ENCODE data around the gene TMEM150A.
"Not testable (repeated sequence)": the region's sequence is repeated elsewhere in the genome, so short reads cannot be mapped to it uniquely, and the experiment has no call there.

Gene TMEM150A

GRCh38 chr2:85602476-85603234, at the start of gene TMEM150A:
TMEM150A (minus strand) TSS chr2:85602698; CDS start chr2:85601948, 750 bp downstream.
- DNase-seq (ENCODE audit: low read depth in 2 of 2): peak; percentile 80 to 84

- DNase-seq (ENCODE audit: low read depth in 2 of 2): no peak
Observed at GRCh38 chr2:85652056-85652455, 49.6 kb upstream of the TMEM150A start.

GRCh38 chr2:85651097-85651496, 48.6 kb upstream of the TMEM150A start:
- no peak for DNase-seq (ENCODE audit: low read depth in 2 of 2)

- no peak for DNase-seq (ENCODE audit: low read depth in 2 of 2)
Observed at GRCh38 chr2:85650456-85650855, 48.0 kb upstream of the TMEM150A start.

GRCh38 chr2:85649201-85650190, 47.0 kb upstream of the TMEM150A start:
- DNase-seq (ENCODE audit: low read depth in 2 of 2): no peak

GRCh38 chr2:85648619-85649018, 46.1 kb upstream of the TMEM150A start:
- DNase-seq (ENCODE audit: low read depth in 2 of 2): no peak

GRCh38 chr2:85647823-85648526, 45.5 kb upstream of the TMEM150A start:
- DNase-seq (ENCODE audit: low read depth in 2 of 2): no peak

- DNase-seq (ENCODE audit: low read depth in 2 of 2): no peak
Observed at GRCh38 chr2:85646166-85646565, 43.7 kb upstream of the TMEM150A start.

GRCh38 chr2:85644909-85645308, 42.4 kb upstream of the TMEM150A start:
- no peak for DNase-seq (ENCODE audit: low read depth in 2 of 2)

- no peak for DNase-seq (ENCODE audit: low read depth in 2 of 2)
Observed at GRCh38 chr2:85642725-85643124, 40.2 kb upstream of the TMEM150A start.

- DNase-seq (ENCODE audit: low read depth in 2 of 2): no peak
Observed at GRCh38 chr2:85635636-85636035, 33.1 kb upstream of the TMEM150A start.

GRCh38 chr2:85635011-85635410, 32.5 kb upstream of the TMEM150A start:
- no peak for DNase-seq (ENCODE audit: low read depth in 2 of 2)

- DNase-seq (ENCODE audit: low read depth in 2 of 2): no peak
Observed at GRCh38 chr2:85631316-85631715, 28.8 kb upstream of the TMEM150A start.

- DNase-seq (ENCODE audit: low read depth in 2 of 2): no peak
Observed at GRCh38 chr2:85628658-85629057, 26.2 kb upstream of the TMEM150A start.

- DNase-seq (ENCODE audit: low read depth in 2 of 2): no peak
Observed at GRCh38 chr2:85623991-85624390, 21.5 kb upstream of the TMEM150A start.

GRCh38 chr2:85621338-85621737, 18.8 kb upstream of the TMEM150A start:
- DNase-seq (ENCODE audit: low read depth in 2 of 2): no peak

GRCh38 chr2:85619617-85620016, 17.1 kb upstream of the TMEM150A start:
- DNase-seq (ENCODE audit: low read depth in 2 of 2): no peak

GRCh38 chr2:85617723-85618122, 15.2 kb upstream of the TMEM150A start:
- not testable (repeated sequence) for DNase-seq (ENCODE audit: low read depth in 2 of 2)

GRCh38 chr2:85615413-85615728, 12.9 kb upstream of the TMEM150A start:
- no peak for DNase-seq (ENCODE audit: low read depth in 2 of 2)

GRCh38 chr2:85614757-85615156, 12.3 kb upstream of the TMEM150A start:
- DNase-seq (ENCODE audit: low read depth in 2 of 2): not testable (repeated sequence)

GRCh38 chr2:85613717-85614515, 11.4 kb upstream of the TMEM150A start:
- no peak for DNase-seq (ENCODE audit: low read depth in 2 of 2)
